ENCODE data around the gene RNLS. TPM values are rescaled to one million over a fixed set of nuclear protein-coding genes. Genes with fewer than 3 reads are reported as not detected.

Gene RNLS
- total and polyA plus RNA-seq, 5 donors = 11.1 to 20.8 (median 16.2) TPM

DNA sequence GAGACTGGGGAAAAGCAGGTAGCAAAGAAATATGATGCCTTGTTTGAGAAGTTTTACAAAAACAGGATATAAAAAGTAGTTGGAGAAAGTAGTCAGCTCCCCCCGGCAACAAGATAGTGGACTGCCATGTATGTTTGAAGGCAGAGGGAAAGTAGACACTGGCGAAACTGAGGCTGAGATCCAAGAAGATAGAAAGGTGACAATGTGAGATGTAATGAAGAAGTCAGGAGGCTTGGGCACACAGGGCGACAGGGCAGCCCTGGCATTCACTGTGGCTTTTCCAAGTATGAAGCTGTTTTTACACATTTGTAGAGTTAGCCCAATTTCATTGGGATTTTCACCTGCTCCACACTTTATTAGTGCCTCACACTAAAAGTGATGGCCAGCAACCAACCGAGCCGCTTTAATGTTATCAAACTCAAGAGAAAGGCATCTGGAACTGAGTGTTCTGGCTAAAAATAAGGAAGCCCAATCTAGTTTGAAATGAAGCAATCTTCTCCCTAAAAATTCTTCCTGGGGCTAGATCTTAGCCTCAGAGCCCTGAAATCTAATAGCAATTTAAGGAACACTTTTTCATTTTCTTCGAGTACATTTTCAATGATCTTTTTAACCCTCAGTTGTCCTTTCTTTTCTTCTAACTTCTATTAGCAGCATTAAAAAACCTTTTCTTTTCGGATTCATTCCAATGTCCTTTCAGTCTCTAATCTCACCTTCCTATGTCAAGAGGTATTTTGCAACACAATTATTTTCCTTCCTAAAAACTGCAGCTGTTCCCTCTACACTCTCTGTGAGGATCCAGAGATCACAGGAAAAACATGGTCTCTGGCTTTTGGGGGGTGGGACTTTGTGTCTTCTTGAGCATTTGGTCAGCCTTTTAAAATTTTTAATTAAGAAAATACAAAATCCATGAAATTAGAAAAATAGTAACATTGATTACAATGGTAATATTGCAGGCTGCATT lies 108.0 kb downstream of the RNLS start:
- peak; percentile 68 to 80 for ATAC-seq
- Histone ChIP-seq H3K27me3 (ENCODE audit: control insufficient read depth, insufficient read depth) (no peaks in the 10 kb centered on the region), H3K9me3 (ENCODE audit: control insufficient read depth, low read length) (no peaks in the 10 kb centered on the region), H3K27ac (ENCODE audit: low read length) (peak overlapping the region; percentile 79), H3K4me3 (ENCODE audit: low read length) (no peak overlapping the region), H3K4me1 (ENCODE audit: control insufficient read depth, insufficient read depth, low read length) (no peaks in the 10 kb centered on the region)
- intact Hi-C loops (cut with DNase I) = no loop called here
- DNase-seq = peak in 1 of 3 donors; percentile 62
- WGBS = 44% methylated on average over 7 of the region's 7 CpGs

GRCh38 chr10:88473989-88474883 lies 108.9 kb downstream of the RNLS start:
- Histone ChIP-seq H3K27ac (ENCODE audit: low read length) (no peak overlapping the region), H3K4me1 (ENCODE audit: control insufficient read depth, insufficient read depth, low read length) (no peaks in the 10 kb centered on the region), H3K4me3 (ENCODE audit: low read length) (no peak overlapping the region), H3K9me3 (ENCODE audit: control insufficient read depth, low read length) (no peaks in the 10 kb centered on the region), H3K27me3 (ENCODE audit: control insufficient read depth, insufficient read depth) (no peaks in the 10 kb centered on the region)
- DNase-seq (no peak), ATAC-seq (peak in 1 of 2 donors; percentile 32)
- WGBS = 91% methylated on average over 2 of the region's 2 CpGs
- intact Hi-C loops (cut with DNase I) = no loop called here

- 67% methylated on average over 1 of the region's 1 CpG for WGBS
- Histone ChIP-seq H3K4me3 (ENCODE audit: low read length) (no peak overlapping the region), H3K27me3 (ENCODE audit: control insufficient read depth, insufficient read depth) (no peaks in the 10 kb centered on the region), H3K9me3 (ENCODE audit: control insufficient read depth, low read length) (no peaks in the 10 kb centered on the region), H3K4me1 (ENCODE audit: control insufficient read depth, insufficient read depth, low read length) (peaks cover 2% of the 10 kb centered on the region), H3K27ac (ENCODE audit: low read length) (no peak overlapping the region)
- intact Hi-C loops (cut with DNase I) = no loop called here
- DNase-seq (no peak), ATAC-seq (no peak)
These were observed 110.6 kb downstream of the RNLS start for GRCh38 chr10:88472540-88472939.

- H3K9me3 ChIP-seq (ENCODE audit: control insufficient read depth, low read length) = no peaks in the 10 kb centered on the region
- no peak for DNase-seq
- 28% methylated on average over 1 of the region's 1 CpG for WGBS
These were observed 111.2 kb downstream of the RNLS start for GRCh38 chr10:88471899-88472298.

GRCh38 chr10:88467835-88468485 lies 115.2 kb downstream of the RNLS start:
- intact Hi-C loops (cut with DNase I) = no loop called here
- ATAC-seq (no peak), DNase-seq (no peak)
- Histone ChIP-seq H3K4me1 (ENCODE audit: control insufficient read depth, insufficient read depth, low read length) (peaks cover 4% of the 10 kb centered on the region), H3K9me3 (ENCODE audit: control insufficient read depth, low read length) (no peaks in the 10 kb centered on the region), H3K27ac (ENCODE audit: low read length) (no peak overlapping the region), H3K4me3 (ENCODE audit: low read length) (no peak overlapping the region), H3K27me3 (ENCODE audit: control insufficient read depth, insufficient read depth) (no peaks in the 10 kb centered on the region)
- WGBS = 33% methylated on average over 4 of the region's 4 CpGs

More at GRCh38 chr10:88471899-88472298, 111.2 kb downstream of the RNLS start:
- H3K27me3 ChIP-seq (ENCODE audit: control insufficient read depth, insufficient read depth) = no peaks in the 10 kb centered on the region
- no peak for ATAC-seq
- intact Hi-C loops (cut with DNase I) = no loop called here
- no peak overlapping the region for H3K27ac ChIP-seq (ENCODE audit: low read length)
- H3K4me1 ChIP-seq (ENCODE audit: control insufficient read depth, insufficient read depth, low read length) = peaks cover 4% of the 10 kb centered on the region
- no peak overlapping the region for H3K4me3 ChIP-seq (ENCODE audit: low read length)

DNA sequence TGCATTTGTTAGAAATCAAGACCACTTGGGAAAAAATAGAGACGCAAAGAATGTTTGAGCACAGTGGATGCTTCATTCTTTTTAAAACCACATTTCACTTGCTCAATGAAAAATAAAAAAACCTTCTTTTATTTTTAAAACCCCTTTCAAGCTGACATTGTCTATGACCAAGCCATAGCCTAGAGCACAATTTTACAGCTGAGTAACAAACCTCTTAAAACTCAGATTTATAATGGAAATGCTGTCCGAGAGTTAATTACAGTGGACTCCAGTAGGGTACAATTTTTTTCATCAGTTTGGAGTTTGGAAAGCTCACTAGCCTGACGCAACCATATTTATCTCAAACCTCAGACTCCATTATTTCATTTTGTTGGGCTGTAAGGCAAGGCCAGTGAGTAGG lies 116.3 kb downstream of the RNLS start:
- WGBS = 76% methylated on average over 3 of the region's 3 CpGs
- Histone ChIP-seq H3K27me3 (ENCODE audit: control insufficient read depth, insufficient read depth) (no peaks in the 10 kb centered on the region), H3K4me3 (ENCODE audit: low read length) (no peak overlapping the region), H3K27ac (ENCODE audit: low read length) (no peak overlapping the region), H3K9me3 (ENCODE audit: control insufficient read depth, low read length) (no peaks in the 10 kb centered on the region), H3K4me1 (ENCODE audit: control insufficient read depth, insufficient read depth, low read length) (peaks cover 4% of the 10 kb centered on the region)
- no peak for ATAC-seq
- intact Hi-C loops (cut with DNase I) = no loop called here
- DNase-seq = no peak

- intact Hi-C loops (cut with DNase I) = no loop called here
- peaks cover 6% of the 10 kb centered on the region for H3K4me1 ChIP-seq (ENCODE audit: control insufficient read depth, insufficient read depth, low read length)
- no peaks in the 10 kb centered on the region for H3K27me3 ChIP-seq (ENCODE audit: control insufficient read depth, insufficient read depth)
- H3K9me3 ChIP-seq (ENCODE audit: control insufficient read depth, low read length) = no peaks in the 10 kb centered on the region
- no peak overlapping the region for H3K27ac ChIP-seq (ENCODE audit: low read length)
- DNase-seq (no peak), ATAC-seq (no peak)
- H3K4me3 ChIP-seq (ENCODE audit: low read length) = no peak overlapping the region
These were observed 117.4 kb downstream of the RNLS start for GRCh38 chr10:88465765-88466164.

- no peak overlapping the region for H3K27ac ChIP-seq (ENCODE audit: low read length)
- H3K9me3 ChIP-seq (ENCODE audit: control insufficient read depth, low read length) = no peaks in the 10 kb centered on the region
- ATAC-seq (no peak), DNase-seq (no peak)
- H3K27me3 ChIP-seq (ENCODE audit: control insufficient read depth, insufficient read depth) = no peaks in the 10 kb centered on the region
- H3K4me3 ChIP-seq (ENCODE audit: low read length) = no peak overlapping the region
- intact Hi-C loops (cut with DNase I) = no loop called here
- peaks cover 7% of the 10 kb centered on the region for H3K4me1 ChIP-seq (ENCODE audit: control insufficient read depth, insufficient read depth, low read length)
- 91% methylated on average over 1 of the region's 1 CpG for WGBS
These were observed 119.3 kb downstream of the RNLS start for GRCh38 chr10:88463811-88464210.

- WGBS = 67% methylated on average over 1 of the region's 1 CpG
- ATAC-seq (no peak), DNase-seq (no peak)
- intact Hi-C loops (cut with DNase I) = no loop called here
- Histone ChIP-seq H3K9me3 (ENCODE audit: control insufficient read depth, low read length) (no peaks in the 10 kb centered on the region), H3K27me3 (ENCODE audit: control insufficient read depth, insufficient read depth) (no peaks in the 10 kb centered on the region), H3K4me1 (ENCODE audit: control insufficient read depth, insufficient read depth, low read length) (peaks cover 4% of the 10 kb centered on the region), H3K4me3 (ENCODE audit: low read length) (no peak overlapping the region), H3K27ac (ENCODE audit: low read length) (no peak overlapping the region)
These were observed 121.7 kb downstream of the RNLS start for GRCh38 chr10:88461426-88461825.

GRCh38 chr10:88459530-88459929 lies 123.6 kb downstream of the RNLS start:
- intact Hi-C loops (cut with DNase I) = no loop called here
- Histone ChIP-seq H3K27ac (ENCODE audit: low read length) (no peak overlapping the region), H3K4me3 (ENCODE audit: low read length) (no peak overlapping the region), H3K9me3 (ENCODE audit: control insufficient read depth, low read length) (no peaks in the 10 kb centered on the region), H3K27me3 (ENCODE audit: control insufficient read depth, insufficient read depth) (no peaks in the 10 kb centered on the region), H3K4me1 (ENCODE audit: control insufficient read depth, insufficient read depth, low read length) (peaks cover 5% of the 10 kb centered on the region)
- peak in 1 of 2 donors; percentile 62 for ATAC-seq
- WGBS = 54% methylated on average over 4 of the region's 4 CpGs
- DNase-seq = no peak
